Lower leg skin (tissue), 3 donors: Measurements from ENCODE around the gene CWC22.

ENCODE experiments used
- POLR2A ChIP-seq, 2 donors: fragments of 450-650 bp; IDR thresholded peaks; one replicate each; pipeline ENCODE4 v1.6.1; 2016 to 2017; ENCODE audit warnings: antibody characterized with exemption in 2 of 2, mild to moderate bottlenecking in 1 of 2, moderate library complexity in 1 of 2
- TF ChIP-seq, protein P1 (sequence below), 3 donors: fragments of 450-650 bp; IDR thresholded peaks; one replicate each; pipeline ENCODE4 v1.5.1; 2016; ENCODE audit warnings: antibody characterized with exemption in 3 of 3, mild to moderate bottlenecking in 3 of 3, moderate library complexity in 2 of 3

DNA sequence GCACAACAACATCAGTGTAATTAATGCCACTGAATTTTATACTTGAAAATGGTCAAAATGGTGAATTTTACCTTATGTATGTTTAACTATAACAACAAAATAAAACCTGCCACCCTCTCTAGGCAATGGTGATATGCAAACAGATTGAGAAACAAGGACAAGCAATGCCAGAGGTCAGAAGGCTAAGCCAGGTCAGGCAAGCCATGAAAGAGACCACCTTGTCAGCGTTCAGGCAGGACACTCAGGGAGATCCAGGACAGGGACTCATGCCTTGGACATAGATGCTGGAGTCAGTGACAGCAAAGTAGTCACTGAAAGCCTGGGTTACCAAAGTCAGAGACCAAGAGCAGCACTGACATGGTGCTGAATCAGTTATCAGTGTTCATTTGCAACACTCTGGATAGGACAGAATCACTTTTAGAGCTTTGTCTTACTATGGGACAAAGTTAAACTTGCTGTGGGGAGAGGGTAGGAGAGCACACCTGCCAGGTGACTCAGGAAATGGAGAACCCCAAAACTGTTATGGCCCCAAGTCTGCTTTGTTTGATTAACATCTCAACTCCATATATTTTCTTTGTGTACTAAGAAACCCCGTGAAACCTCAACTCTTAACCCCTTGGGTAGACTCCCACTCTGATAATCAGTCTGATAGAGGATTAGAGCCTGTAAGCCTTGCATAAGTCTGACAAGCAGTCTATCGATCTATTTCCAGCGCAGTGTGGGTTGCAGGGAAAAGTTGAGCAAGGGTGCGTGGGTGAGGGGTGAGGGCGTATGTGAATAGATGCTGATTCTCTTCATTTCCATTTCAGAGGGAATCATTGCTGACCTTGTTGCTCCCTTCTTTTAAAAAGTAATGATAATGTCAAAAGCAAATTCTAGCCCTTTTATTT, 97.0 kb downstream of the CWC22 start:
- TF ChIP-seq, protein P1, sequence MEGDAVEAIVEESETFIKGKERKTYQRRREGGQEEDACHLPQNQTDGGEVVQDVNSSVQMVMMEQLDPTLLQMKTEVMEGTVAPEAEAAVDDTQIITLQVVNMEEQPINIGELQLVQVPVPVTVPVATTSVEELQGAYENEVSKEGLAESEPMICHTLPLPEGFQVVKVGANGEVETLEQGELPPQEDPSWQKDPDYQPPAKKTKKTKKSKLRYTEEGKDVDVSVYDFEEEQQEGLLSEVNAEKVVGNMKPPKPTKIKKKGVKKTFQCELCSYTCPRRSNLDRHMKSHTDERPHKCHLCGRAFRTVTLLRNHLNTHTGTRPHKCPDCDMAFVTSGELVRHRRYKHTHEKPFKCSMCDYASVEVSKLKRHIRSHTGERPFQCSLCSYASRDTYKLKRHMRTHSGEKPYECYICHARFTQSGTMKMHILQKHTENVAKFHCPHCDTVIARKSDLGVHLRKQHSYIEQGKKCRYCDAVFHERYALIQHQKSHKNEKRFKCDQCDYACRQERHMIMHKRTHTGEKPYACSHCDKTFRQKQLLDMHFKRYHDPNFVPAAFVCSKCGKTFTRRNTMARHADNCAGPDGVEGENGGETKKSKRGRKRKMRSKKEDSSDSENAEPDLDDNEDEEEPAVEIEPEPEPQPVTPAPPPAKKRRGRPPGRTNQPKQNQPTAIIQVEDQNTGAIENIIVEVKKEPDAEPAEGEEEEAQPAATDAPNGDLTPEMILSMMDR (IDR thresholded peaks at IDR 0.05), result no peak
- TF ChIP-seq POLR2A (IDR thresholded peaks at IDR 0.05), result no peak
